Suprapubic skin (tissue), 4 donors: ENCODE results near the gene FGF18.

Experiments used
- EP300 ChIP-seq: sonication (generic); formaldehyde crosslinking; IDR thresholded peaks from one replicate; pipeline ENCODE4 v1.6.1; 2017; ENCODE audit warnings: antibody characterized with exemption
- POLR2AphosphoS5 ChIP-seq, 3 donors: sonication (generic); formaldehyde crosslinking; IDR thresholded peaks; one replicate each; pipeline ENCODE4 v1.6.1; 2017; ENCODE audit warnings: antibody characterized with exemption in 3 of 3
- TF ChIP-seq, protein P1 (sequence below), 2 donors: fragments of 200-600 bp in 1 of 2; fragments of 450-650 bp in 1 of 2; sonication (generic) in 1 of 2; IDR thresholded peaks; one replicate each; pipeline ENCODE4 v1.5.1; 2016 to 2019; ENCODE audit warnings: antibody characterized with exemption in 2 of 2, mild to moderate bottlenecking in 1 of 2, moderate library complexity in 1 of 2

DNA sequence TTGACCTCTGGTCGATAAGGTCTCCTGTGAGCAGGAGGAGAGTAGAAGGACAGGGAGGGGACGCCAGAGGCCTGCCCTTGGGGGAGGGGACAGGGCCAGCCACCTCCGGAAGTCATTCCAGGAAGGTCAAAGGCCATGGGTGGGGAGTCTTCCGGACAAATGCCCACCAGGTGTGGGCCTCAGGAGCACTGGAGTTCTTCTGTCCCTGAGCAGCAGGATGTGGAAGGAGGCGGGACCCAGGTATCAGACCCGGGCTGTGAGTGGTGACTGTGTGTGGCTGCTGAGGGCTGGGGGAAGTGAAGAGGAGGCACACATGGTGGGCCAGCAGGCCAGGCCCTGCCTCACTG, 13.9 kb downstream of the FGF18 start:
- TF ChIP-seq, protein P1, sequence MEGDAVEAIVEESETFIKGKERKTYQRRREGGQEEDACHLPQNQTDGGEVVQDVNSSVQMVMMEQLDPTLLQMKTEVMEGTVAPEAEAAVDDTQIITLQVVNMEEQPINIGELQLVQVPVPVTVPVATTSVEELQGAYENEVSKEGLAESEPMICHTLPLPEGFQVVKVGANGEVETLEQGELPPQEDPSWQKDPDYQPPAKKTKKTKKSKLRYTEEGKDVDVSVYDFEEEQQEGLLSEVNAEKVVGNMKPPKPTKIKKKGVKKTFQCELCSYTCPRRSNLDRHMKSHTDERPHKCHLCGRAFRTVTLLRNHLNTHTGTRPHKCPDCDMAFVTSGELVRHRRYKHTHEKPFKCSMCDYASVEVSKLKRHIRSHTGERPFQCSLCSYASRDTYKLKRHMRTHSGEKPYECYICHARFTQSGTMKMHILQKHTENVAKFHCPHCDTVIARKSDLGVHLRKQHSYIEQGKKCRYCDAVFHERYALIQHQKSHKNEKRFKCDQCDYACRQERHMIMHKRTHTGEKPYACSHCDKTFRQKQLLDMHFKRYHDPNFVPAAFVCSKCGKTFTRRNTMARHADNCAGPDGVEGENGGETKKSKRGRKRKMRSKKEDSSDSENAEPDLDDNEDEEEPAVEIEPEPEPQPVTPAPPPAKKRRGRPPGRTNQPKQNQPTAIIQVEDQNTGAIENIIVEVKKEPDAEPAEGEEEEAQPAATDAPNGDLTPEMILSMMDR (IDR thresholded peaks at IDR 0.05), result no peak
- no peak for TF ChIP-seq EP300
- no peak for TF ChIP-seq POLR2AphosphoS5 (IDR thresholded peaks at IDR 0.05)
